Stimulated activated CD4-positive, alpha-beta T cell treated with anti-CD3 and anti-CD28 coated beads, Interleukin-15, amount 100 ng/mL, for 1 hour (primary cell): Measurements from ENCODE around the gene CPB1.

Experiments
- DNase-seq, 2 donors: peaks; one replicate each; pipeline ENCODE4 v3.0.0-alpha.2; 2020; ENCODE audit warnings: low read depth in 1 of 2, low spot score in 1 of 2

Gene CPB1

DNA sequence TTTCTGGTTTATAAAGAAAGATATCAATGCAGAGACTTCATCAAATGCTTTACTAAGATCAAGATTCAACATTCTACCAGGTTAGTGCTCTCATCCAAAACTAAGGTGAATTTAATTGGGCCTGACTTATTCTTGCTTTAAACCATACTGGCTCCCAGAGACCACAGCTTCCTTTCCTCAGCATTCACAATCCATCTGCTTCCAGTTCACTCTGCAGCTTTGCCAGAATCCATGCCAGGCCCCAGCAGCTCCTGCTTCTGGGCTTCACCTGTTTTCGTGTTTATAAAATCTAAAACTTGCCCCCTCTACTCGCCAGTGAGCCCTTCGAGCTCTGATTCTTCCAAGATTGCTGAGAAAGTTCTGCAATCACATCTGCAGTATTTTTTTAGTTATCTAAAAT is 2.3 kb downstream of the CPB1 start:
- no peak for DNase-seq

DNA sequence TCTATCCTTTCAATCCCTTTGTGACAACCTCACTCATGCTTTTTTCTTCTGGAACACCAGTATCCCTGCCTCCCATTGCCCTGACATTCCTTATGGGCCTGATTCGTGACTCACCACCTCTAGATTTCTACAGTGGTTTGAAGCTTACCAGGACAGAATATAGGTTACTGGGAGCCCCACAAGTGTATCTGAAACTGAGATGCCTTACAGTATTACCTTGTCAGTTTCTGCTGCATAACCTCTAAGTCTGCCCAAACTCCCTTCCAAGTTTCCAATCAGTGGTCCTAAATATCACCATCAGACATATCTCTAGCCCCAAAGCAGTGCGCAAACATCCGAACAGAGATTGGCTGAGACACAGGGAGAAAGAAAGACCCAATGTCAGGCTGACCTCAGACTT is 5.6 kb downstream of the CPB1 start:
- DNase-seq: no peak

DNA sequence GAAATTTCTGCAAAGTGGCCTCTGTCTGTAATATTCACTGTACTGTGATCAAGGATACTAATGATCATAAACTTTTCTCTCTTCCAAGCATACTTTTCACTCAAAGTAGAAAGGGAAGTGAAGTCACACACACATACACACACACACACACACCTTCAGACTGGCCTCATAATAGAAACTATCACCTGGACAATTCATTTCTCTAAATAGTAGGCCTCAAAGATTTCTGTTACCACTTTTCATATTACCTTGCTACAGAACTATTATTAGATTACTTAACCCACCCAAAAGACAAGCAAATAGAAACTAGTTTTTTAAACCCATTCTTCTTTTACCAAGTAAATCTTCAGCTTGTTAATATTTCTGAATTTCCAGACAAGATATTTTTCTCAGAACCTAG is 12.2 kb downstream of the CPB1 start:
- DNase-seq: no peak

DNA sequence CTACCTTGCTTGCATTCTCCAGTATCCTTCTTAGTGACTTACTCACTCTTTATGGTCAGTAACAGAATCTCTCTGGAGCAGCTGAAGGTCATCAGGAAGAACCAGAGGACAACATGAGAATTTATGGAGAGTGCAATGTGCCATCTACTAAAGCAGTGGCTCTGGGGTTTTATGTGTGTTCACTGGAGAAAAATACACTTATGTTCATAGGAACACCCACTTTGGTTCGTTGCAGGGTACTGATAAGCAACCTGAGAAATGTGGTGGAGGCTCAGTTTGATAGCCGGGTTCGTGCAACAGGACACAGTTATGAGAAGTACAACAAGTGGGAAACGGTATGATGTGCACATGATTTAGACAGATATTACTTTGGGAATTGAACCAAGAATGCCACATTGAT is 12.8 kb downstream of the CPB1 start:
- no peak for DNase-seq

DNA sequence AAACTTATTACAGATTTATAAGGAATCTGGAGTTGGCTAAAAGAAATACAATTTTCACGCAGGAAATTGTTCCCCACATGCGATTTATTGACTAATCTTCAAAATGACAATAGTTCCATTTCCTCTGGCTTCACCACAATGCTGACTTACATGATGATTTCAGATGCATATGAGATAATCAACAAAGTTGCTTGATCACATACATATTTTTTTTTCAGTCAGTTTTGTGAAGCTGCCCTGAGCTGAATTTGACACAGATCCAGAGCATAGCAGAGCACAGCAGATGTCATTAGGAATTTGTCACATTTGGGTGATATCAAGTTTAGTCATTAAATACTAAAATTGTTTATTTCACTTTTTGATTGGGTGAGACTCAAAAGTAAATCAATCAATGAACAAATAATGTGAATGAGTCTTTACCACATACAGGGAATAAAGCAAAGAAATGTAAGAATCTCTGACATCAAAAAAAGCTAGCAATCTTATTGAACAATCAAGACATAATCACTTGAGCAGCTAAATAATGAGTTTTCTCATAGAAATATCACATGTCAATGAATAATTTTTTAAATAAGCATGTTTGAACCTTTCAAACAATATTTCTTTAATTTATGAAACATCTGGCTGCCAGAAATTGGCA is 18.3 kb downstream of the CPB1 start:
- no peak for DNase-seq

DNA sequence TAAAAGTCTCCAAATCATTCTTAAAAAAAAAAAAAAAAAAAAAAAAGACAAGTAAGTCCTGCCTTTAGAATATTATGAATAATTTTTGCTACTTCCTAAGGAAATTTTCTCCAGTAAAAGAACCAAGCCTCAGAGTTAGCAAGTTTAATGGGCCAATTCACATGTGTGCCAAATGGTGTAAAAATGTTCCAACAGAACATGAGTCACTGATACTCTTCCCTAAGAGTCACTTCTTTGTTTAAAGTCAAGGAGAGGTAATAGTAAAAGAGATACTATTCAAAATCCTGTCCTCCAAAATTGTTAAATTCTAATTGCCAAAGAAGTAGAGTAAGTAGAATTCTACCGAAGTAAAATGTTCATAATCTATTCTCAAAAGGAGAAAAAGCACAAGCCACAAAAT is 19.7 kb downstream of the CPB1 start:
- no peak for DNase-seq

DNA sequence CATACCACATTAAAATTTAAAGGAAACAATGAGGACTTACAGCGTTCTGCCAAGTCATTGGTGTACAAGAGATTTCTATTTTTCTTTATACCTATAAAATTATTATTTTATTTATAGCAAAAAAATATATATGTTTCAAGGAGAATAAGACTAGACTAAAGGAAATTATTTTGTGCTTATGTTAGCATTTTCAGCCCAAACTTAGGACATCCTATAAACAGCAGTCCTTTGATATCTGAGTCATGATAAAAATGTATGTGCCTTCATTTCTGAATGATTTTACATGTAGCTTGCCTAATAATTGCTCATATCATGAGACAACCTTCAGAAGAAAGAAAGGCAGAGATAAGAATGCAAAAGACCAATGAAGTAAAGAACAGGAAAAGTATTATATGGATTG is 20.8 kb downstream of the CPB1 start:
- DNase-seq: no peak

DNA sequence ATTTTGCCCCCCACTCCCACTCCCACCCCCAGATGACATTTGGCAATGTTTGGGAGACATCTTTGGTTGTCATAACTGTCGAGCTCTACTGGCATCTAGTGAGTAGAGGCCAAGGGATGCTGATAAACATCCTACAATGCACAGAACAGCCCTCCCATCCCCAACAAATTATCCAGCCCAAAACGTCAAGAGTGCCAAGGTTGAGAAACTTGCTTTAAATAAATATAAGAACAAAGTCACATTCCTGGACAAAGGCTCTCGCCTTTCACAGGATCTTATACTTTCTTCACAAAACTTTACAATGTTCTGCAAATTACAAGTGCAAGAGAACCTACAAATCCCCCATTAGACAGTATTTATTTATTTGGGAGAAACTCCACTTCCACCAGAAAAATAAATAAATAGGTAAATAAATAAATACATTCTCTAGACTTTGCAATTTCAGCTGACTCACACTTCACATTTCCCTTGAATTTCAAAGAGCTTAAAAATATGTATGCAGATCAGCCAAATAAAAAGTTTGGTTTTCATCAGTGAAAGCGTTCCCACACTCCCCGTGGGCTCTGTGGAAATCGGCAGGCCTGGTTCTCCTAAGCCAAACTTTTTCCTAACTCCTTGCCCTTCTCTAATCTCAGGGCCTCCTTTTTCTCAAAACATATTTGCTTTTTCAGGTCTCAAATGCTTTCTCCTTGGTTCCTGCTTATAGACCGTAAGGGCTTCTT is 24.8 kb downstream of the CPB1 start:
- DNase-seq: no peak

DNA sequence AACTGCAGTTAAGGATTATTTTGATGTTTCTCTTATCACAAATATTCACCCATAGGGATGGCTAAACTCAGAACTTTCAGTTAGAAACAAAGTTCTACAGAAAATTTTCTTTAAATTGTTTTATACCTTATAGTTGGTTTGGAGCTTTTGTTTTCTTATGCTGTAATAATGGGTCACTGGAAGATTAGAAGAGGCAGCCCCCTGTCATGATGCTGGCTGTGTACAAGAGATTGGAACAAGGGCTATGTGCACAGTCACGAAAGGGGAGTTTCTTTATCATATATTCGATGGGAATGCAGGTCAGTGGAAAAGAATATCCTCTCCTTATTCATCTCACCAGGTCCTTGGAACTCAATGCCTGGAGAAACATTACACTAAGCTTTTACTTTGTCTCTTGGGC is 25.5 kb downstream of the CPB1 start:
- DNase-seq: no peak

DNA sequence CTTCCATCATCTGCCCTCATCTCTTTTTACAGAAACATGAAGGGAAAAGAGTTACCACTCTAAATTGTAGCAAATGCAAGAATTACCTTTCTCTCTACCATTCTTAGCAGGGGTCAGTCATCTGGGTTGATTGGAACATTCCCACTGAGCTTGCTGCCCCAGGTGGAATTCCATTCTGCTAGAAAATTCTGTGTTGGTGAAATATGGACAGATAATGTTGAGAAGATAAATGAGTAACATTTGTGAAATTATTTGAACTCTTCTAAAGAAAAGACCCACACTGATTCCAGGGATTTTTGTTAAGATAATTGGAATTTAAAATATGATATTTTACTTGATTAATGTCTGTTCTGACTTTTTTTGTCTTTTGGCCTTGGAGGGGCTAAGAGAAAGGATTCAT is 26.4 kb downstream of the CPB1 start:
- no peak for DNase-seq

DNA sequence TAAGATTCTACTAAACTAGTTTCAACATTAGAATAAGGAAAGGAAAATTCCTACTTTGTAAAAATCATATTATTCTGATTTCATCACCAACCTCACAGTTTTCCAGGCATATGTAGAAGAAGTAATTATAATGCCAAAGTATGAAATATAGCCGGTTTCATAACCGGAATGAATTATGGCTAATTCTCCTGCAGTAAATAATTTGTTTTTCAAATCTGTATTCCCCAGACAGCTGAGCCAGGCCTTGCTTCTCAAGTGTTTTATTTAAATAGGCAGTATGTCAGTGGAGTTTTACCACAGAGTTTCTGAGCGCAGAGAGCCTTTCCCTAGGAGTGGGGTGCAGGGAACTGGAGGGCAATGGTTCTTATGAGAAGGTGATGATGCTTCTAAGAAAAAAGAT is 28.8 kb downstream of the CPB1 start:
- no peak for DNase-seq

DNA sequence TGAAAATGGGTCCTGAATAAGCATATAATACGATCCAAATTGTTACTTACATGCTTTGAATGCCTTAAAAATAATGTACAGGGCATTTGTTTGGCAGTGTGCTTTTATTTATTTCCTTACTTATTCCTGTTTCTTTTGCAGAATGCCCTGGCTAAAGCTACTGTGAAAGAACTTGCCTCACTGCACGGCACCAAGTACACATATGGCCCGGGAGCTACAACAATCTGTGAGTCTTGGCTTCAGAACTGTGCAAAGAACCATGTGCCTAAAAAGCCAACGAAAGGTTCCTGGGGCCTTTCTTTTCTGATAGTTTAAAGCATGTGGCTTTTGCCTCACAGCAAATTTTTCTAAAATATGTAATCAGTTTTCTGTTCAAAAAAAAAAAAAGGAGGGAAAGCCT is 29.7 kb downstream of the CPB1 start:
- DNase-seq: no peak

DNA sequence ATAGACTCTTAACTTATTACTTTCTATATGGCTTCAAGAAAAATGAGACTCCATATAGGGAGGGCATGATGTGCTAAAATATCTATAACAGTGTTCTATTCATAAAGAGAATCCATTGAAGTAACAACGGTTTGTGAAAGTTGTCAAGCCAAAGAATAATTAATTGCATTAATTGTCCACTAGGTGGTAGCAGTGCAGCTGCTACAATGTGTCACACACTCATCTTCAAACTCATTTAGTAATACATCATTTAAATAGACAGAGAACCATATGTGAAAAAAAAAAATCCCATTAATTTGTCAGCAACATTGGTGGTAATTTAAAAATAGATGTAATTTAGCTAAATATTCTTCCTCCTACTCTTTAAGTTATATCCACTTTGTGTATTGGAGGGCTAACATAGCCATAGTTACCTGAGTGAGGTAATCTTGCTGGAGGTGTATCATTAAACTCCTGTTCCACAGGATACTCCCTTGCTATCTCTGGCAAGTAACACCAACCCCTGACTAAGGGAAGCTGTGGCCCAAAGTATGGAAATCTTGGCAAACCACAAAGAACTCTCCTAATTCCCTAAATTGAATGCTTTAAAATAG is 33.8 kb downstream of the CPB1 start:
- DNase-seq: no peak

DNA sequence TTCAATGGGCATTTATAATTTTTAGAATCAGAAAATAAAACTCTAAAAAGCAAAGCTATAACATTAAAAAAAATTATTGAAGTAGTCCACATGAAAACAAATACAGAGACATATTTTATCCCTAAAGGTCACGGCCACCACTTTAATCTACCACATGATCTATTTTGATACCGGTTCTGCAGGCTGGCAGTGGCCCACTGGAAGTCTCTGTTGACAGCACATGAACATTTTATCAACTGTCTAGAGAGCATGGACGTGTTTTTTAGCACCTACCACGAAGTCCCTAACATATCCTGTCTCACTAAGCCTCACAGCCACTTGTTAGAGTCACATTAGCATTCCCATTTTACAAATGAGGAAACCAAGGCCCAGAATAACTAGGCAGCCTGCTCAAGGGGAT is 35.7 kb downstream of the CPB1 start:
- DNase-seq: no peak

DNA sequence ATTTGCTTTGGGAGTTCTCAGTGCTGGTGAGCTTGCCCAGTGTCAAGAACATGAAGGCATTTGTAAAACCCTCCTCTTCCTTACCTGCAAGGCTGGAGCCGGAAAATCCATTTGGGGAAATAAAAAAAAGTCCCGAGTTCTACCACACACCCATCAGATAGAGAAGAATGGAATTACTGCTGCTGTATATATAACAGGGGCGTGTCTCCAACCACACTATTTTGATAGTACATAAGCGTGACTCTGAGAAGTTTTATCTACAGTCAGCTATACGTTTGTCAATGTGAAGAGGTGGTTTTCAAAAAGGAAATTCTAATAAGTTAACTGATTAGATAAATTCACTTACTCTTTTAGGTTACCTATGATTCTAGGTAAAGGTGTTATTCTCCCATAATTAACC is 36.2 kb downstream of the CPB1 start:
- DNase-seq: no peak

DNA sequence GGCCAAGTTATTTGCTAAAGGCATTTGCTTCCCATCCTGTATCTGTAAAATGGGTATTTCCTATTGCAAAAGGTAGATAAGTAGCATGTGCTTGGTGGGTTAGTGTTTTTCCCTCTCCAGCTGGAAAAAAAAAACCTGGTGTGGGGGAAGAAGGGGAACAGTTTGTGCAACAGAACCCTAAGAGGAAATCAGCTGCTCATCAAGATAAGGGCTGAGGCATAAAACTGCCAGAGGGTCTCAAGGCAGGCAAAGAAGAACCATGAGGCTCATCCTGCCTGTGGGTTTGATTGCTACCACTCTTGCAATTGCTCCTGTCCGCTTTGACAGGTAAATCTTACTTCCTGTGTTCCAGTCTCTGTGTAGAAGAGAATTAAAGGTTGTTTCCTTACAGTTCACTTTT is 37.4 kb downstream of the CPB1 start, which contains the start of gene CPA3:
Gene CPA3 (plus strand): TSS at position 248 of the 400 bp plus-strand sequence. CDS start 12 bp downstream, at position 260.
- no peak for DNase-seq

DNA sequence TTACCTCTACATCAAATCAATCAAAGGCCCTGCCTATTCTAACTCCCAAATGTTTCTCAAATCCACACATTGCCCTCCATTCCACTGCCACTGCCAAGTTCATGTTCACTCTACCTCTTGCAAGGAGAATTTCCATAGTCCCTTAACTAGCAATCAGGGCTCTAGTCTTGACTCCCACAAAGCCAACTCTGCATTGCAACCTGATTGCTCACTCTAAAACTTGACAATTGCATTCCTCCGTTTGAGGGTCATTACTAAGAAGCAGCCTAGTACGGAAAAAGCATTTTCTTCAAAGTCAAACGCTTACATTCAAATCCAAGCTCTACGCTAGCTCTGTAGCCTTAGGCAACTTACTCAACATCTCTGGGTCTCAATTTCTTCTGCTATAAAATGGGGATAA is 38.6 kb downstream of the CPB1 start:
- DNase-seq: no peak

DNA sequence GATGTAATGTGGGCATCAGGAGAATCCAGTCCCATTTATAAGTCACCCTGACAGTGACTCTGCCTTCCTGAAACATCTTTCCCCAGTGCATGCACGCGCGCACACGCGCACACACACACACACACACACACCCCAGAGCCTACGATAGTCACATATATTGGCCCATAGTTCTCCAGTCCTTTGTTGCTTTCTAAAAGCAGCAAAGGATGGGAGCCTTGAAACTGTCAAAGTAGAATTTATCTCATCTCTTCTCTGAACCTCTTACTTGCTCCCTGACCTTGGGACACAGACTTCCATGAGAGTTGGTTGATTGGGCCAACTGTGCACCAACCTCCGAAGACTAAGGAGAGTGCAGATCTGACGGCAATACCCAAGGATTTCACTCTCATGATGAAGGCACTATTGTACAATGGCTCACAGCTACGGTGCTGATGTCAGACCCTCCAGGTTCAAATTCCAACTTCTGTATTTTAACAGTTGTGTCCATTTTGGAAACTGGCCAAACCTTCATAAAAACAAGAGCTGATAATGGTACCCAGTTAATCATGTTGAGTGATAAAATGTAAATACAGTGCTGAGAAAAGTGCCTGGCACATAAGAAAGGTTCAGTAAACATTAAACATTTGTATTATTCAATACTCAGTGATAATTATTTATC is 45.8 kb downstream of the CPB1 start:
- no peak for DNase-seq

DNA sequence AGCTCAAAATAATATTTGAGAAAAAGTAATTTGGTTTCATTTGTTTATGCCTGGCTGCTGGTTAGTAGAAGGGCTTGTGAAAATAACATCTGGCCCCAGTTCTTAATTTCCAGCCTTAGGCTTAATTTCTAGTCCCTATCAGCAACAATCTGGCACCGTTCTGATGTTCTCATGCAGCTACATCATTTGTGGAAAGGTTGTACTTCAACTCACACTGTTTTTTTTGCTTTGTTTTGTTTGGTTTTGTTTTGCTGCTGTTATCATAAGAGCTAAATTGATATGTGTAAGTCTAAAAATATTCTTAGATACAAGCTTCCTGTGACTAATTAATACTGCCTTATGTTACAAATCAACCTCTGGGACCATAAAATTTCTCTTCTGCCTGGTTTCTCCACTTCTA is 46.4 kb downstream of the CPB1 start:
- no peak for DNase-seq

DNA sequence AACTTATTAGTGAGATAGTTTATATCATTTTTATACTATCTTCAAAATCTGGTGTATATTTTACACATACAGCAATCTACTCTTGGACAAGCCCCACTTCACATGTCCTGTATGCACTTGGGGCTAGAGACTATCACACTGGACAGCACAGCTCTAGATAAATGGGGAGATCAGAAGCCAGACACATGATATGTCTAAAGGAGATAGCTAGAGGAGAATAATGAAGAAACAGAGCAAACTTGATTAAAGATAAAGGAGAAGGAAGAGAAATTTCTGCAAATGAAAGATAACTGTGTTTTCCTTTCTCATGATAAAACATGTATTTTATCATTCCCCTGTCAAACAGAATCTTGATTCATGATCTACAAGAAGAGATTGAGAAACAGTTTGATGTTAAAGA is 50.5 kb downstream of the CPB1 start:
- no peak for DNase-seq

DNA sequence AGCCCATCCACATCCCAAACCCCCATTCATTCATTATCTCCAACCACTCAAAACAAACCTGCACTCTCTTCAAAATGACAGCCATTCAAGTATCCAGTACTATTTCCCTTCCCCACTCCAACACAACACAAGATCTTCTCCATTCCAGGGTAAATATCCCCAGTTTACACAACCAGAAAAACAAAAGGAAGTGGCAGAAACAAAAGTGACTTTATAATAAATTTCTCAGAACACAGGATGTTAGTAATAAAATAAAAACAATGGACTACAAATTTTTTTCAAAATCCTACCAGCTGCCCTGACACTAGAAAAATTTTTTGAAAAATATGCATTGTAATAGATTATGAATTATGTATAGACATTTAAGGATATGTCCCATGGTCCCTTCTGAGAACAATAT is 51.6 kb downstream of the CPB1 start:
- DNase-seq: no peak

DNA sequence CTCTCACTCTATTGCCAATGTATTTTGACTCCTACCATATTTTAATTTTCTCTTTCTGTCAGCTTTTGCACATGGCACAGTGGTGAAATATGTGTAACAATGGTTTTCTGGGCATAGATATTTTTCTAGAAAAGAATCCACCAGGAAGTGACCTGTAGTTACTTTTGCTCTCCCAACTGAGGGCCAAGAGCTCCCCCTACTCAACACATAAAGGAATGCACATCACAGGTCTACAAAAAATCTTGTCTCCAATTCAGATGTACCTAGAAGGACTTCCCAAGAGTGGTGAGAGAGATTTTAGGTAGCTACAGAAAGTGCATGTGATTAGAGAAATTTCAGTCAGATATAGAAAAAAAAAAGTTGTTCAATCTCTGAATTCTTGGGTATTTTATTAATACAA is 53.1 kb downstream of the CPB1 start:
- no peak for DNase-seq
